Stomach (tissue), 9 donors: ENCODE results near the gene CLCN1. TPM values are rescaled to one million over a fixed set of nuclear protein-coding genes. Genes with fewer than 3 reads are reported as not detected.

ENCODE experiments used
- DNase-seq, 2 donors: peaks; one replicate each; pipeline versions ENCODE4 v3.0.0 to v3.0.0-alpha.2; 2013 to 2019
- H3K27ac ChIP-seq, 5 donors: fragments of 200-600 bp in 4 of 5; sonication (generic) in 4 of 5; one replicate each; pipeline ENCODE4 v1.5.1; 2013 to 2019; ENCODE audit warnings: mild to moderate bottlenecking in 1 of 5, moderate library complexity in 1 of 5
- H3K27me3 ChIP-seq, 3 donors: fragments of 200-600 bp; sonication (generic); one replicate each; pipeline ENCODE4 v1.5.1; 2017 to 2019; ENCODE audit warnings: mixed run types in 1 of 3
- H3K36me3 ChIP-seq, 4 donors: fragments of 200-600 bp; sonication (generic); 1 replicate in 3 of 4; 2 replicates in 1 of 4; pipeline ENCODE4 v1.5.1; 2016 to 2019
- H3K4me1 ChIP-seq, 4 donors: fragments of 200-600 bp; sonication (generic); one replicate each; pipeline ENCODE4 v1.5.1; 2016 to 2019
- H3K4me3 ChIP-seq, 4 donors: fragments of 200-600 bp; sonication (generic) in 3 of 4; one replicate each; pipeline ENCODE4 v1.5.1; 2016 to 2019; ENCODE audit warnings: mild to moderate bottlenecking in 1 of 4
- H3K9me3 ChIP-seq, 4 donors: fragments of 200-600 bp; sonication (generic); one replicate each; pipeline ENCODE4 v1.5.1; 2016 to 2019
- CTCF ChIP-seq, 7 experiments: fragments of 450-650 bp in 4 of 7; fragments of 200-600 bp in 3 of 7; sonication (generic) in 3 of 7; IDR thresholded peaks; one replicate each; pipeline ENCODE4 v1.5.1; 2016 to 2019; ENCODE audit warnings: antibody characterized with exemption in 7 of 7, control low read depth in 2 of 7, mild to moderate bottlenecking in 1 of 7
- EP300 ChIP-seq: sonication (generic); formaldehyde crosslinking; IDR thresholded peaks from one replicate; pipeline ENCODE4 v1.6.1; 2017; ENCODE audit warnings: antibody characterized with exemption
- POLR2A ChIP-seq, 4 donors: fragments of 450-650 bp; IDR thresholded peaks; one replicate each; pipeline ENCODE4 v1.6.1; 2016; ENCODE audit warnings: antibody characterized with exemption in 4 of 4, control low read depth in 2 of 4, mild to moderate bottlenecking in 1 of 4, moderate library complexity in 1 of 4
- POLR2AphosphoS5 ChIP-seq, 3 donors: sonication (generic); formaldehyde crosslinking; IDR thresholded peaks; one replicate each; pipeline ENCODE4 v1.6.1; 2016; ENCODE audit warnings: antibody characterized with exemption in 3 of 3
- WGBS, 5 donors: extraction: QIAGEN DNeasy Blood & Tissue Kit in 3 of 5; methylation state at CpG; one replicate each; pipeline versions ENCODE4 v1.1.5 to v1.1.7; 2013 to 2018; 5-methylcytosine and 5-hydroxymethylcytosine counted together
- intact Hi-C: fragments of 100-400 bp; cut with DNase I; formaldehyde crosslinking; loops from one replicate; pipeline ENCODE4 v1.15.1; 2023; ENCODE audit warnings: low total_unique reads
- polyA plus RNA-seq, 3 donors: library from polyadenylated mRNA; stranded (reverse); fragments of 200-250 nt; gene quantifications; one replicate each; pipeline ENCODE4 v1.2.3, GENCODE V29; 2013
- total RNA-seq, 5 donors: library from RNA; depleted of rRNA; stranded (reverse); fragments of >200 nt; gene quantifications; one replicate each; pipeline versions ENCODE4 v1.1.0 to v1.2.3, GENCODE V29; 2014 to 2016
- donor health status: healthy with polysubstance abuse.
- donor health status: Bipolar disorder and iron deficiency.
- donor health status: healthy.

Gene CLCN1
- total and polyA plus RNA-seq, 8 donors = 0.28 TPM; not detected in 7

- no peaks in the 10 kb centered on the region for H3K9me3 ChIP-seq
- peak within 1 kb of the TSS; percentile 78 to 100 (median 96) for H3K4me3 ChIP-seq
- TF ChIP-seq CTCF (IDR thresholded peaks at IDR 0.05) = no peak
- TF ChIP-seq POLR2A (IDR thresholded peaks at IDR 0.05) = peak in 2 of 4 donors; percentile 58 to 70
- TF ChIP-seq POLR2AphosphoS5 (IDR thresholded peaks at IDR 0.05) = peak; percentile 77 to 95 (median 92)
- no peak for TF ChIP-seq EP300
- 0 to 1% (median 0%) methylated on average over 6 to 70 of the region's 72 CpGs for WGBS, 5 donors
- peak within 1 kb of the TSS; percentile 97 to 100 (median 99) for H3K27ac ChIP-seq
- intact Hi-C loops = no loop called here
- H3K4me1 ChIP-seq = peaks cover 27 to 75% (median 49%) of the 10 kb centered on the region in 4 donors
- peaks cover 0 to 21% (median 0%) of the 10 kb centered on the region in 4 donors for H3K36me3 ChIP-seq
- DNase-seq = peak; percentile 93 to 98
- H3K27me3 ChIP-seq = no peaks in the 10 kb centered on the region
These were observed 64.9 kb downstream of the CLCN1 start, which contains the start of gene ZYX for GRCh38 chr7:143380646-143381426. Gene ZYX, plus strand, starts transcription at chr7:143381345. Its CDS starts 227 bp downstream, at chr7:143381572.

GRCh38 chr7:143381427-143382125, 65.7 kb downstream of the CLCN1 start:
- intact Hi-C loops = no loop called here
- TF ChIP-seq CTCF (IDR thresholded peaks at IDR 0.05) = no peak
- peak in 1 of 3 donors; percentile 8 for TF ChIP-seq POLR2AphosphoS5 (IDR thresholded peaks at IDR 0.05)
- Histone ChIP-seq H3K36me3 (peaks cover 0 to 25% (median 0%) of the 10 kb centered on the region in 4 donors), H3K4me3 (peak overlapping the region; percentile 78 to 100 (median 96)), H3K9me3 (no peaks in the 10 kb centered on the region), H3K27me3 (no peaks in the 10 kb centered on the region), H3K27ac (peak overlapping the region; percentile 97 to 100 (median 99)), H3K4me1 (peaks cover 33 to 75% (median 53%) of the 10 kb centered on the region in 4 donors)
- peak; percentile 61 to 92 for DNase-seq
- 1 to 4% (median 1%) methylated on average over 40 to 58 of the region's 64 CpGs for WGBS, 5 donors

- intact Hi-C loops = no loop called here
- H3K4me3 ChIP-seq = peak overlapping the region; percentile 78 to 100 (median 96)
- TF ChIP-seq CTCF (IDR thresholded peaks at IDR 0.05) = no peak
- no peak for TF ChIP-seq POLR2AphosphoS5 (IDR thresholded peaks at IDR 0.05)
- no peak for TF ChIP-seq EP300
- no peak for TF ChIP-seq POLR2A (IDR thresholded peaks at IDR 0.05)
- peak in 1 of 2 donors; percentile 49 for DNase-seq
- no peaks in the 10 kb centered on the region for H3K9me3 ChIP-seq
- H3K36me3 ChIP-seq = peaks cover 0 to 31% (median 4%) of the 10 kb centered on the region in 4 donors
- WGBS, 5 donors = 17 to 43% (median 33%) methylated on average over 7 to 21 of the region's 21 CpGs
- peaks cover 36 to 76% (median 60%) of the 10 kb centered on the region in 4 donors for H3K4me1 ChIP-seq
- H3K27ac ChIP-seq = peak overlapping the region; percentile 97 to 100 (median 99)
- H3K27me3 ChIP-seq = no peaks in the 10 kb centered on the region
These were observed 66.3 kb downstream of the CLCN1 start for GRCh38 chr7:143382126-143382790.
